Mucosa of gallbladder (tissue), 1 donor: Measurements from ENCODE around the gene LNPEP. TPM values are rescaled to one million over a fixed set of nuclear protein-coding genes. Genes with fewer than 3 reads are reported as not detected.
"Not testable (repeated sequence)": the region's sequence is repeated elsewhere in the genome, so short reads cannot be mapped to it uniquely, and the experiment has no call there.

Source experiments
- DNase-seq: peaks from one replicate; pipeline ENCODE4 v3.0.0-alpha.2; 2020; ENCODE audit warnings: low spot score
- total RNA-seq: library from RNA; stranded (reverse); gene quantifications from one replicate; pipeline ENCODE4 v1.2.1, GENCODE V29; 2021
- donor health status: DM: no; HTN: no; CAD: no.

Gene LNPEP
- total RNA-seq, 1 donor from 2014 or later = 37.1 TPM

- DNase-seq = no peak
Measured at GRCh38 chr5:96930058-96930457, 5.8 kb upstream of the LNPEP start.

DNA sequence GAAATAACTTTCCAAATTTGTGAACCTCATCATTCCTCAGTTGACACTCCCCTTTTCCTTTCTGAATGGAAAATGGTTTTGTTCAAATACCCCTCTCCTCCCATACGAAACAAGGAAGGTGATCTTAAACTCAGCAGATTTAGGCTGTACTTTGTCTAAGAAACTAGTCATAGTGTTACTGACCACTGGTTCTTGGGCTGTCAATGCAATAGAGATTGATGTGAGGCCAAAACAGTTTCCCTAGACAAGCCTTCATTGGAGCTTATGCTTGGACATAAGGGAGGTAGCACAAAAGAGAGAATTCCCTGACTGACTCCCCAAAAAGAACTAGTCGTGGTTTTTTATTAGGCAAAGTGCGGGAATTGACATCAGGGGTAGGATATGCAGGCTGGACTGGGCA, 5.3 kb upstream of the LNPEP start:
- no peak for DNase-seq

GRCh38 chr5:96931037-96931436, 4.8 kb upstream of the LNPEP start:
- DNase-seq = not testable (repeated sequence)

DNA sequence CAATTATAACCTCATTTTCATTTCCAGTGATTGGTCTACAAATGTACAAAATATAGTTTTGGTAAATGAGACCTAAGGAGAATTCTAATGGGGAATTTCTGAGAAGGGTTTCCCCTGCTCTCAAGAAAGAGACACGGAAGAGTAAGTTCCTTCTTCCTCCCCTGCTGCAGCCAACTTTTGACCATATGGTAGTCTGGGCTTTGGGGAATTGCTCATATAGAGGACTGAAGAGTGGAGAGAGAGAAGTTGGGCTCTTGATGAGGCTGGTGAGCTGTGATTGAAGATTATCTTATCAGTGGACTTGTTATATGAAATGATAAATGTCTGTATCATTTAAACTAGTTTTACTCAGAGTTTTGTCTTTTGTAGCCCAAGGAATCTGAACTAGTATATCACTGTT, 4.3 kb upstream of the LNPEP start:
- DNase-seq = no peak

DNA sequence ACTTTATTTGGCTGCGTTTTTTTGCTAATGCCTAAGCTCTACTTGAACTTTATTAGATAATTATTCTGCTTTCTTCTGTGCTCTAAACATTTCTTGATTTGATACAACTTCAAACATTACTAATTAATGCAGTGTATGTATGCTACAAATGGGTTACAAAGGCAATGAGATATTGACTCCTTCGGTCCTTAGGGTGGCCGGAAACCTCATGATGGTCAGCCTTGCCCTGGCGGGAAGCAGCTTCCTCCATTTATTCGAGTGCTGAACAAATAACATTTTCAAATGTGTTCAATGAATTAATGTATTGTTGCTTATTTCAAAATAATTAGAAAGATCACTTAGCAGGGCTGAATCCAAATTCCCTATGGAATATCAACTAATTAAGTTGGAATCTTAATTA, 3.9 kb upstream of the LNPEP start:
- DNase-seq = no peak

DNA sequence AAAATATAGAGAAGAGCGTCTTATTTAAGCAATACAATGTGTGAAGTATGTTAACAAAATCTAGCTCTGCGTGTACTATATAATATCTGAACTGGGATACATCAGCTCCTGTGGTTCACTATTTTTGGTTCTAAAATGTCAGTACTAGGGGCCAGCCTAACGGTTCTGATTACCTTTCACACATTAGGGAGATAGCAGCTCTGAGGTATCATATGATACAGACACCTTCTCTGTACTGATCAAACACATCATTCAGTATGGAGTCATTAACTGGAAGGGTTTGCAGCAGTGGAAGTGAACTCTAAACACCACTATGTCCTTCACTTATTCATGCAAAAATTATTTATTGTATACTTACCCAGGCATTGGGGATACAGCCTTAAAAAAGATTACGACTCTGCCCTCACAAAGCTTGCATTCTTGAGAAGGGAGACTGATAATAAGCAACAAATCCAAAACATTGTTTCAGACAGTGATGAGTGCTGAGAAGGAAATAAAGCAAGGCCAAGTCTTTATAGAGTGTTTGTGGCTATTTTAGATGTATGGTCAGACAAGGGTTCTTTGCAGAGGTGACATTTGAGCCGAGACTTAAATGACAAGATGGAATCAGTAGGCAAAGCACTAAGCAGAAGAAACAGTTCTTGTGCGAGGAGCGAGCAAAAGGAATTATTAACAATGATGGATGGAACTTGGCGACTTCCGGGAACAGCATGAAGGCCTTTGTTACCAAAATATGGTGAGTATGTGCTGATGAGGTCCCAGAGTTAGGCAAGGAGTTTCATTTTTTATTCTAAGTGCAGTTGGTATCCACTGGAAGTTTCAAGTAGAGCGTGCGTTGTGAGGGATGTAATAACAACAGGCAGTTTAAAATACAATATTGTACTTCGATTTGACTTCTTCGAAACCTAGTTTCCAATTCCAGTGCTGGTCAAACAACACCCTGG, 1.8 kb upstream of the LNPEP start:
- peak; percentile 22 for DNase-seq

DNA sequence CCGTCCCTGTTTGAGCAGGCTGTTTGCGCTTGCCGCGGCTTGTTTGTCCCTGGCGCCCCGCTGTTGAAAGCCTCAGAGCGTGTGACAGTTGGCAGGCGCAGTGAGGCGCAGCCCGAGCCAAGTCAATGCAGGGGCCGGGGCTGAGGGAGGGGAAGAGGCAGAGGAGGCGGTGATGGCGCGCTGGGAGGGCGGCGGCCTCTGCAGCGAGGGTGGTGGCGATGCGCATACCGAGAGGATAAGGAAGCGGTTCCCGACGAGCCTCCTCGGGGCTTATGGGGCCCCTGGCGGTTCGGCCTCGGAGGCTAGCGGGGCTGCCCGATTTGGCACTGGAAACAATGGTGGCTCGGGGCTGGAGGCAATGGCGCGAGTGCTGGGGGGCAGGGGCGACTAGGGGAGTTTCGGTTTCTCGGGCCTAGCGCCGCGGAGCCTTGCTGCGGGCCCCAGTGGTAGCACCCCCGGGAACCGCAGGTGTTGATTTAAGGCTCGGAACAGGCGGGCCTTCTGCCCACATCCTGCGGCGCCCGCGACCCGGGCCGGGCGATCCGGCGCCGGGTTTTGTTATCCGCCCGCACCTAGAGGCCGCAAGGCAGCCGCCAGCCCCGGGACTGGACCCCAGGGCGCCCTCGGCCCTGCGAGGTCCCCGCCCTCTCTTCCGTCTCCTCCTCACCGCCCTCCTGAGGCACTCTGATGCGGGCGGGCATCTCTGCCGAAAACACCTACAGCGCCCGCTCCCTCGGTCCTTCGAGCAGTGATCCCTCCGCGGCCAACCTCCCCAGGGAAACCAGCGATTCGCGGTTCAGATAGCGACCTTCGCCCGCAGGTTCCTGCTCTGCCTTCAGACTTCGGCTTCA, 947 bp upstream of the LNPEP start:
- DNase-seq = peak; percentile 96

DNA sequence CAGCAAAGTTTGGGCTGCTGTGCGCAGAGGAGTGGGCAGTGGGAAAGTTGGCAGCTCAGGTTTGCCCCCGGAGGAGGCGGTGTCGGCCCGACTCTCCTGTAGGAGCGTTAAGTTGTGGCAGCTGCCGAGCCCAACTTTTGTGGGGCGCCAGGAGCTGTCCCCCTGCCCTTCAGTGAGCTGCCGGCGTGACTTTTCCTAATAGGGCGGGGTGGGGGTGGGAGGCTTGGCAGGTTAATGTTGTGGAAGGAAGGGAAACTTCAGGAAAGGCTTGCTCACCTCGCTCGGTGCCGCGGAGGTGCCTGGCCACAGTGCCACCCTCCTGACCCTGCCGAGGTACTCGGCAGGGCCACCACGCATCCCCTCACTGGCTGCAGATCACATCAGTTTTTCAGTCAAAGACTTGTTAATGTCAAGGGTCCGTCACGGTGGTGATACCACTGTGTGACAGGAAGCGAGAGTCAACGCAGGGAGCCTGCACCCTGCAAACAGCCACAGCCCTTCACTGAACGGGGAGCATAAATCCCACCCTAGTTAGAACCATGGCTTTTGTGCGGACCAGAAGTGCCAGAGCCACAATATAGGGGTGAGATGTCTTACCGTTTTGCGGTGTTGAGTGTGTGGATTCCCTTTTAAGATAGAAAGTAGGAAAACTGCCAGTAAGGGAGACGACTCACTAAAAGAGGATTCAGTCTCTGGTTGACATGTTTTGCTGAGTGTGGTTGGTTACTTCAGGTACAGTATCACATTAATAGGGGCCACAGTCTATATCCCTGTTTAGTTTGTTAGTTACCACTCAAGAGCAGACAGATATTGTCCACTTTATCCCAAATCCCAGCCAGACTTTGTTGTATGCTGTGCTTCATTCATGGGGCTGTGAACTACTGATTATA, 796 bp downstream of the LNPEP start:
- DNase-seq = peak; percentile 20

DNA sequence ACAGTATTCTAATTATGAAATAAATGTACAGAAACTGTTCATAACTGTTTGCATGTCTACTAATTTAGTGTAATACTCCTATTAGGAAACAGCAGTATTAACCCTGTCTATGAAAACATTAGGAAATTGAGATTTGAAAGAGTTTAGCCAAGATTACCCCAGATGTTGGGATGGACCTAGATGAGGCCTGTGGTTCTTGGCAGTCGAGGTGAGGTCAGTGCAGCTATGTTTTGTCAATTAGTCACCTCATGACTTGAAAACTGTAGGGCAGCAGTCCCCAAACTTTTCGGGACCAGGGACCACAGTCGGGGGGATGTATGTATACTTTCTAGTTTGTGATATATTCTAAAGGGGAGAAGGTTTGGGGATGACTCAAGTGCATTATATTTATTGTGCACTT, 4.7 kb downstream of the LNPEP start:
- no peak for DNase-seq

GRCh38 chr5:96941140-96941539, 5.3 kb downstream of the LNPEP start:
- no peak for DNase-seq

GRCh38 chr5:96942078-96942477, 6.2 kb downstream of the LNPEP start:
- DNase-seq = no peak

DNA sequence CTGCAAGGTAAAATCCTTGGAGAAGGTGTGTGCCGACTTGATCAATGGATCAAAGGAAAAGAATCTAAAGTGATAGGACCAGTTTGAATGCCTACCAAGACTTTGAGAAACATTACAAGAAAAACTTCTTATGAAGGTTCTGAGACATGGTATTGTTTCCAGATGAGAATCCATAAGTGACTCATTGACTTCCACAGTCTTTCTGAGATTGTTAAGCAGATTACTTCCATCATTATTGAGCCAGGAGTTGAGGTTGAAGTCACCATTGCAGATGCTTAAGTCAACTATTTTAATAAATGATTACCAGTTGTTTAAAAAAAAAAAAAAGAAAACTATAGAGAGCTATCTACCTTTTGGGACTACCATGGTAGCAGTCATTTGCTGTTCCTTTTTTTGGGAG, 7.0 kb downstream of the LNPEP start:
- no peak for DNase-seq

DNA sequence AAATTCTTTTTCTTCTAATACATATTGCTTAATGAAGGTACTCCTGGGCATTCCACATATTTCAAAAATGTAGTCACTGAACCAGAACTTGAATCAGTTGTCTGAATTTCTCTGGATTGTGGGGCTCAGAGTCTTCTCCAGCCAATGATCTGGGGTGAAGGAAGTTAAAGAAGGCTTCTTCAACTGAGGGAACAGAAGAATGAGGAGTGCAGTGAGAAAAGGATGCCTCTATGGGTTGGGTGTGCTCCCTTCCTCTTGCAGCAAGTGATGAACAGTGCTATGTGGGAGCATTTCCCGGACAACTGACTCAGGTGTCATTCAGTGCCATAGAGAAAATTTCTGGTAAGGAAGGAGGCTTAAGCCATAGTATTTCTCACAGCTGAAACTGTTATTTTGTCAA, 7.9 kb downstream of the LNPEP start:
- no peak for DNase-seq

DNA sequence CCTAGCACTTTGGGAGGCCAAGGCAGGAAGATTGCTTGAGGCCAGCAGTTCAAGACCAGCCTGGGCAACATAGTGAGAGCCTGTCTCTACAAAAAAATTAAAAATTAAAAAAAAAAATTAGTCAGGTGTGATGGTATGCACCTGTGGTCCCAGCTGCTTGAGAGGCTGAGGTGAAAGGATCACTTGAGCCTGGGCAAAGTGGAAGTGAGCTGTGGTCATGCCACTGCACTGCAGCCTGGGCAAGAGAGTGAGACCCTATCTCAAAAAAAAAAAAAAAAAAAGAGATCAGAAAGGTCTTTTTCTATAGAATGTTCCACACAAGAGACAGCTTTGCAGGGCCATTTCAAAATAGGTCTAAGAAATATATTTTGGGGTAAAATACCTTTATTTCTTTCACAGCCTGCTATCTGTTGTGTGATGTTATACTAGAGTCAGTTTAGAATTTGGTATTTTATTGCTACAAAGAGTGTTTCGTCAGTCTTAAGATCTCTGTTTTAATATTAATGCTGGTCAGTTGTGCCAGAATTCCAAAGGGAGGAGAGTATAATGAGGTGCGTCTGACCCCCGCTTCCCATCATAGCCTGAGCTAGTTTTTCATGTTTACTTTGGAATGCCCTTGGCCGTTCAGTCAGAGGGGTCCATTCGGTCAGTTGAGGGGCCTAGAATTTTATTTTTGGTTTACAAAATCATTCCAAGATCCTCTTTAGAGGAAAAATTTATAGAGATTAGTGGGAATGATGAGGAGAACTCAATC, 9.4 kb downstream of the LNPEP start:
- no peak for DNase-seq

- DNase-seq = no peak
Measured at GRCh38 chr5:96946381-96946780, 10.5 kb downstream of the LNPEP start.

GRCh38 chr5:96952118-96952750, 16.4 kb downstream of the LNPEP start:
- DNase-seq = no peak

DNA sequence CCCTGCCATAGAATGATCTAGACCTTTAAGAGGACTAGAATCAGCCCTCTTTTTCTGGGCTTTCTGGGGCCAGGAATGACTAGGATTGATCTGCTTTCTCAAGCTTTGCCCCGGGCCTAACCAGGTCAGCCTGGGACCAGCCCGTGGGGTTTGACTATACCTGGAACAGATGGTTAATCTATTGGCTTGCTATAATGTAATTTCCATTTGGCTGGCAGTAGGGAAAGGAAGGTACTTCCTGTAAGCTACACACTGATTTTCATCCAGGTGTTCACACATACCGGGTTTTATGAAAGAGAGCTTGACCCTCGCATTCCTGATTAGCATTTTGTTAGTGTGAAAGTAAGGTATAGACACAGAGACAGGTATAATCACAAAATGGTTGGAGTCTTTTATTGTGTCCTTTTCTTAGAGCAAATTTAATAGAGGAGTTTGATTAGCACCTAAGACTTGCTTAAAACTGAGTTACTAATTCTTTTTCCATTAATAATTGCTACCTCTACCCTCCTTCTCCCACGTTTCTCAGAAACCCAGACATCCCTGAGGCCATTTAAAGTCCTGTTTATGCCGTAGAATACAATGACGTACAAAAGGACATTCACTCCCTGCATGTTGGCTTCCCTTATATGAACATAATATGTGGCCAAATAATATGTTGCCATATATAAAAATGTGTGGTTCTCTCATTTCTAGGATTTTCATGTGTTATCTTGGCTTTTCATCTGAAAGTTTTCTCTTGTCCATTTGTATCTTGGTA, 17.3 kb downstream of the LNPEP start:
- no peak for DNase-seq

DNA sequence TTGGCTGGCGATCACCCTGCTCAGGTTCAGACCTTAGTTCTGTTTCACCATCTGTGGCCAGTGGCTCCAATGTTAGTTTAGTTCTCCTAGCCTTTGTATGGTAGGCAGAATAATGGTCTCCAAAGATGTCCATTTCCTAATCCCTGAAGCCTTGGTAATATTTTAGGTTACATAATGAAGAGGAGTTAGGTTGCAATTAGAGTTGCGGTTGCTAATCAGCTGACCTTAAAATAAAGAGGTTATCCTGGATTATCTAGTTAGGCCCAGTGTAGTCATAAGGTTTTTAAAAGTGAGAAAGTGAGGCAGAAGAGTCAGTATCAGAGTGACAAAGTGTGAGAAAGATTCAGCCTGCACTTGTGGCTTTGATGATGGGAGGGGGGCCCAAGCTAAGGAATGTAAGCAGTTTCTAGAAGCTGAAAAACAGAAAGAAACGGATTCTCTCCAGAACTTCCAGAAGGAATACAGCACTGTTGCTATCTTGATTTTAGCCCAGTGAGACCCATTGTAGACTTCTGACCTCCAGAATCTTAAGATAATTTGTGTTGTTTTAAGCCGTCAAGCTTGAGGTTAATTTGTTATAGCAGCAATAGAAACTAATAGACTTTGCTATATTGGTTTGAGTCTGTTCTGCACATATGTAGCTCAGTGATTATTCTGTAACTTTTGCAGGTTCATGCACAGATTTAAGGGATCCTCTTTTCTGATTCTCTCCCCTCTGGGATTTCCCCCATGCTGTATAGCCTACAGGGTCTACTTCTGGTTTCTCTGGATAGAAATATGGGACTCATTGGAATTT, 21.6 kb downstream of the LNPEP start:
- no peak for DNase-seq

DNA sequence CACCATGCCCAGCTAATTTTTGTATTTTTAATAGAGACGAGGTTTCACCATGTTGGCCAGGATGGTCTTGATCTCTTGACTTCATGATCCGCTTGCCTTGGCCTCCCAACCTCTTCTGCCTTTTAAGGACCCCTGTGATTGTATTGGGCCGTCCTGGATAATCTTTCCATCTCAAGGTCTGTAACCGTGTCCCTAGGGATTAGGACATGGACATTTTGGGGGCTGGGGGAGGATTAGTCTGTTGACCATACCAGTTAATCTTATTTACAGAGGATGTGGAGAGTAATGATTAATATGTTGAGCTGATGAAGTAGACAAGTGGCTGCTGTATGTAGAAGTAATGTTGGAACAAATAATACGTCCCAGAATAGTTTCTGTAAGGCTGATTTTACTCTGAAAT, 23.1 kb downstream of the LNPEP start:
- DNase-seq = no peak
